ENCODE measurements around the gene CLN3.

DNA sequence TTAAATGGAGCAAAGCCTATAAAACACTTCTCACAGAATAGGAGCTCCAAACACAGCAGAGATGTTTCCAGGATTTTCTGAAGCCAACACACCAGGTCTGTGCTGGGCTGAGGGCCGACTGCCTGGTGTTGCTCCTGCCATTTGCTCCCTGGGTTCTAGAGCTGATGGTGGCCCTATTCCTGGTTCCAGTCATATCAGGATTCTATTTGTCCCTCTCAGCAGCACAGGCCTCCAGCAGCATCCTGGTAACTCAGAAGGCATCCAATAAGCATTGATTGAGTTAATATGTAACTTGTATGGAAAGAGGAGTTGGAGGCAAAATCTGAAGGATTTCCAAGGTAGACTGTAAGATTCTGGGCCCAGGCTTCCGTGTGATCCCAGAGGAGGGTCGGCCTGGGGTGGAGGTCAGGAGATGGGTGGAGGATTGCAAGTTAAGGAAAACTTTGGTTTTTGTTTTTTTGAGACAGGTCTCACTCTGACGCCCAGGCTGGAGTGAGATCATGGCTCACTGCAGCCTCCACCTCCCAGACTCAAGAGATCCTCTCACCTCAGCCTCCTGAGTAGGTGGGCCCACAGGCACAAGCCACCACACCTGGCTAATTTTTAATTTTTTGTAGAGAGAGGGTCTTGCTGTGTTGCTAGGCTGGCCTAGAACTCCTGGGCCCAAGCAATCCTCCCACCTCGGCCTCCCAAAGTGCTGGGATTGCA, 41.2 kb upstream of the CLN3 start:
- TF ChIP-seq CTBP1 (IDR thresholded peaks at IDR 0.05; ENCODE audit: borderline replicate concordance): no peak
- TF ChIP-seq SP1 (IDR thresholded peaks at IDR 0.05): no peak
- no peak for TF ChIP-seq SUZ12 (IDR thresholded peaks at IDR 0.05)
